RWPE2 (cell line): ENCODE results near the gene PRPS1.
A peak's percentile ranks its signal among the peaks of the same experiment; 100 is the strongest.

Source experiments
- ATAC-seq: fragments of 200-7000 bp; cut with Tn5 transposase; 3 replicates; pipeline ENCODE4 v1.9.1; 2021; ENCODE audit warnings: low read depth
- DNase-seq: peaks from one replicate; pipeline ENCODE4 v3.0.0-alpha.2; 2020; ENCODE audit warnings: low spot score
- H3K27ac ChIP-seq: fragments of 450-650 bp; 2 replicates; pipeline ENCODE4 v1.5.1; 2017; ENCODE audit warnings: mild to moderate bottlenecking; ENCODE audit not compliant: poor library complexity, severe bottlenecking
- H3K27me3 ChIP-seq: fragments of 250-450 bp; sonication (Bioruptor Pico); 2 replicates; pipeline ENCODE4 v1.5.1; 2021; ENCODE audit warnings: mild to moderate bottlenecking, moderate library complexity; ENCODE audit not compliant: insufficient read depth, poor library complexity, severe bottlenecking
- H3K36me3 ChIP-seq: fragments of 250-450 bp; sonication (Bioruptor Pico); 2 replicates; pipeline ENCODE4 v1.5.1; 2020; ENCODE audit warnings: low read depth, mild to moderate bottlenecking, moderate library complexity
- H3K4me1 ChIP-seq: fragments of 250-450 bp; sonication (Bioruptor Pico); 2 replicates; pipeline ENCODE4 v1.5.1; 2021; ENCODE audit warnings: mild to moderate bottlenecking, moderate library complexity; ENCODE audit not compliant: insufficient read depth, poor library complexity, severe bottlenecking
- H3K4me3 ChIP-seq: fragments of 250-450 bp; sonication (Bioruptor Pico); 2 replicates; pipeline ENCODE4 v1.5.1; 2021; ENCODE audit warnings: mild to moderate bottlenecking, moderate library complexity; ENCODE audit not compliant: severe bottlenecking
- H3K9me3 ChIP-seq: fragments of 250-450 bp; sonication (Bioruptor Pico); 2 replicates; pipeline ENCODE4 v1.5.1; 2021; ENCODE audit warnings: mild to moderate bottlenecking, moderate library complexity; ENCODE audit not compliant: severe bottlenecking
- CTCF ChIP-seq: fragments of 450-650 bp; IDR thresholded peaks from one replicate; pipeline ENCODE4 v1.5.1; 2017; ENCODE audit warnings: mild to moderate bottlenecking, moderate library complexity; ENCODE audit not compliant: poor library complexity, severe bottlenecking

Gene PRPS1

GRCh38 chrX:107673431-107673830, 45.1 kb downstream of the PRPS1 start:
- Histone ChIP-seq H3K27me3 (no peaks in the 10 kb centered on the region), H3K4me1 (peaks cover 27% of the 10 kb centered on the region), H3K27ac (peak overlapping the region; percentile 93), H3K36me3 (no peaks in the 10 kb centered on the region), H3K9me3 (no peaks in the 10 kb centered on the region), H3K4me3 (no peak overlapping the region)
- DNase-seq (no peak), ATAC-seq (no peak)
- TF ChIP-seq CTCF: no peak

- H3K27ac ChIP-seq: peak overlapping the region; percentile 93
- peak; percentile 78 for DNase-seq
- H3K4me1 ChIP-seq: peaks cover 30% of the 10 kb centered on the region
- no peak for TF ChIP-seq CTCF
- ATAC-seq: peak; percentile 56
- H3K9me3 ChIP-seq: no peaks in the 10 kb centered on the region
- H3K27me3 ChIP-seq: no peaks in the 10 kb centered on the region
- no peak overlapping the region for H3K4me3 ChIP-seq
- no peaks in the 10 kb centered on the region for H3K36me3 ChIP-seq
Measured at GRCh38 chrX:107673933-107674479, 45.7 kb downstream of the PRPS1 start.

GRCh38 chrX:107674480-107675364, 46.4 kb downstream of the PRPS1 start:
- ATAC-seq (peak; percentile 40), DNase-seq (no peak)
- Histone ChIP-seq H3K9me3 (no peaks in the 10 kb centered on the region), H3K36me3 (no peaks in the 10 kb centered on the region), H3K27ac (peak overlapping the region; percentile 93), H3K4me3 (peak overlapping the region; percentile 64), H3K4me1 (peaks cover 34% of the 10 kb centered on the region), H3K27me3 (no peaks in the 10 kb centered on the region)
- no peak for TF ChIP-seq CTCF

- no peaks in the 10 kb centered on the region for H3K9me3 ChIP-seq
- TF ChIP-seq CTCF: no peak
- peaks cover 34% of the 10 kb centered on the region for H3K4me1 ChIP-seq
- no peaks in the 10 kb centered on the region for H3K27me3 ChIP-seq
- peak overlapping the region; percentile 64 for H3K4me3 ChIP-seq
- ATAC-seq: no peak
- H3K27ac ChIP-seq: peak overlapping the region; percentile 93
- H3K36me3 ChIP-seq: no peaks in the 10 kb centered on the region
- no peak for DNase-seq
Measured at GRCh38 chrX:107675365-107675654, 47.0 kb downstream of the PRPS1 start.
